Aorta (tissue), 5 donors: ENCODE measurements around the gene NOCT. TPM values are rescaled to one million over a fixed set of nuclear protein-coding genes. Genes with fewer than 3 reads are reported as not detected.
"Not testable (repeated sequence)": the region's sequence is repeated elsewhere in the genome, so short reads cannot be mapped to it uniquely, and the experiment has no call there.

Source experiments
- ATAC-seq: fragments of 200-7000 bp; cut with Tn5 transposase; one replicate; pipeline ENCODE4 v1.9.1; 2022; ENCODE audit warnings: moderate library complexity; ENCODE audit not compliant: low FRiP score
- DNase-seq, 2 donors: peaks; one replicate each; pipeline ENCODE4 v3.0.0-alpha.2; 2020
- H3K27ac ChIP-seq, 2 donors: one replicate each; pipeline ENCODE4 v1.5.1; 2013; ENCODE audit warnings: low read length in 2 of 2, mild to moderate bottlenecking in 2 of 2, moderate library complexity in 2 of 2, control low read depth in 1 of 2, inconsistent platforms in 1 of 2, low read depth in 1 of 2
- H3K27me3 ChIP-seq, 2 donors: one replicate each; pipeline ENCODE4 v1.6.1; 2013; ENCODE audit warnings: control low read depth in 1 of 2, low read length in 1 of 2, mild to moderate bottlenecking in 1 of 2, moderate library complexity in 1 of 2; ENCODE audit not compliant: insufficient read depth in 2 of 2, control insufficient read depth in 1 of 2
- H3K36me3 ChIP-seq, 2 donors: one replicate each; pipeline ENCODE4 v1.6.1; 2013; ENCODE audit warnings: control low read depth in 1 of 2, low read length in 1 of 2, mild to moderate bottlenecking in 1 of 2; ENCODE audit not compliant: insufficient read depth in 2 of 2, control insufficient read depth in 1 of 2
- H3K4me1 ChIP-seq, 2 donors: one replicate each; pipeline ENCODE4 v1.6.1; 2013; ENCODE audit warnings: low read length in 2 of 2, control low read depth in 1 of 2, mild to moderate bottlenecking in 1 of 2, moderate library complexity in 1 of 2; ENCODE audit not compliant: insufficient read depth in 2 of 2, control insufficient read depth in 1 of 2
- H3K4me3 ChIP-seq, 2 donors: one replicate each; pipeline ENCODE4 v1.5.1; 2013; ENCODE audit warnings: low read length in 2 of 2, control low read depth in 1 of 2, mild to moderate bottlenecking in 1 of 2
- H3K9me3 ChIP-seq: one replicate; pipeline ENCODE4 v1.6.1; 2013; ENCODE audit warnings: mild to moderate bottlenecking, low read length; ENCODE audit not compliant: control insufficient read depth
- WGBS, 2 donors: extraction: QIAGEN DNeasy Blood & Tissue Kit; methylation state at CpG; one replicate each; pipeline ENCODE4 v1.1.7; 2013; 5-methylcytosine and 5-hydroxymethylcytosine counted together
- intact Hi-C, 2 donors: fragments of 100-400 bp; cut with DNase I; formaldehyde crosslinking; loops; one replicate each; pipeline versions ENCODE4 v1.14.2 to v1.15.0; 2022
- polyA plus RNA-seq, 2 donors: library from polyadenylated mRNA; stranded (reverse); fragments of 200-250 nt; gene quantifications; one replicate each; pipeline ENCODE4 v1.2.3, GENCODE V29; 2013
- total RNA-seq, 2 donors: library from RNA; stranded (reverse); fragmentation: NEBNext Ultra II Directional; extraction: Animal tissue kit (Norgen Biotek cat#: 25700); gene quantifications; one replicate each; pipeline ENCODE4 v1.2.1, GENCODE V29; 2021
- donor health status: healthy with polysubstance abuse.
- donor health status: Bipolar disorder and iron deficiency.
- donor health status: DM: no; HTN: no; CAD: no.
- donor health status: DM: no; HTN: no; CAD: no.
- donor health status: DM: yes; HTN: yes; CAD: no.

Gene NOCT
- total and polyA plus RNA-seq, 4 donors = 0.20 to 6.9 (median 3.6) TPM

DNA sequence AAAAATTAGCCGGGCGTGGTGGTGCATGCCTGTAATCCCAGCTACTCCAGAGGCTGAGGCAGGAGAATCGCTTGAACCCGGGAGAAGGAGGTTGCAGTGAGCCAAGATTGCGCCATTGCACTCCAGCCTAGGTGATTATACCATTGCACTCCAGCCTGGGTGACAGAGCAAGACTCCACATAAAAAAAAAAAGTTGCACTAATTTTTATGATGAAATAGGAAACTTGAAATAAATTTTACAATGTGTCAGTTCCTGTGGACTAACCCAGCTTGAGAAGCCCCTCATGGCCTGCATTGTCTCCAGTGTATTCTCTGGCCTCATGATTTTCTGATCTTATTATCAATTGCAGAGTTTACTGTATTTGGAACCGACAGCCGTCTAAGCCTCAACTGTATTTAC lies 14.2 kb upstream of the NOCT start:
- DNase-seq, H3K4me1 ChIP-seq, intact Hi-C loops, H3K27me3 ChIP-seq, H3K9me3 ChIP-seq, ATAC-seq, H3K27ac ChIP-seq, H3K4me3 ChIP-seq, H3K36me3 ChIP-seq: not testable (repeated sequence)
- 91 to 96% methylated on average over 7 of the region's 7 CpGs for WGBS, 2 donors

DNA sequence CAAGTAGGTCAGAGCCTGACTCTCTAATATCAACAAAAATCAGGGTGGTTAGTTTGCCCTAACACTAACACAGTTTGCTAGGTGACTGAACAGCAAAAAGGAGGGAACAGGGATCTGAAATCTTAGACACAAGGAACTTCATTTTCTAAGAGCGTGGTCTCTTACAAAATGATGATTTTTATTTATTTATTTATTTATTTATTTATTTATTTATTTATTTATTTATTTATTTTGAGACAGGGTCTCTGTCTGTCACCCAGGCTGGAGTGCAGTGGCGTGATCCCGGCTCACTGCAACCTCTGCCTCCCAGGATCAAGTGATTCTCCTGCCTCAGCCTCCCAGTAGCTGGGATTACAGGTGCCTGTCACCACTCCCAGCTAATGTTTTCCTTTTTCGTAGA lies 11.9 kb upstream of the NOCT start:
- intact Hi-C loops = not testable (repeated sequence)
- WGBS, 2 donors = 88 to 97% methylated on average over 4 of the region's 4 CpGs

DNA sequence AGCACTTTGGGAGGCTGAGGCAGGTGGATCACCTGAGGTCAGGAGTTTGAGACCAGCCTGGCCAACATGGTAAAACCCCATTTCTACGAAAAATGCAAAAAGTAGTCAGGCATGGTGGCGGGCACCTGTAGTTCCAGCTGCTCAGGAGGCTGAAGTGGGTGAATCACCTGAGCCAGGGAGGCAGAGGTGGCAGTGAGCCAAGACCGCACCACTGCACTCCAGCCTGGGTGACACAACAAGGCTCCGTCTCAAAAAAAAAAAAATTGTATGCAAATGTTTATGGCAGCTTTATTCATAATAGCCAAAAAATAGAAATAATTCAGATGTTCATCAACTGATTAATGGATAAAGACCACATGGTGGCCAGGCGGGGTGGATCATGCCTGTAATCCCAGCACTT lies 9.8 kb upstream of the NOCT start:
- intact Hi-C loops = no loop called here
- no peaks in the 10 kb centered on the region for H3K4me1 ChIP-seq
- H3K36me3 ChIP-seq = no peaks in the 10 kb centered on the region
- DNase-seq (no peak), ATAC-seq (no peak)
- H3K27ac ChIP-seq = no peak overlapping the region
- 89 to 92% methylated on average over 5 of the region's 5 CpGs for WGBS, 2 donors
- no peak overlapping the region for H3K4me3 ChIP-seq
- no peaks in the 10 kb centered on the region for H3K27me3 ChIP-seq
- no peaks in the 10 kb centered on the region for H3K9me3 ChIP-seq

More for the DNA sequence above, 11.9 kb upstream of the NOCT start:
- not testable (repeated sequence) for H3K4me1 ChIP-seq, H3K36me3 ChIP-seq, H3K27ac ChIP-seq, H3K27me3 ChIP-seq, H3K9me3 ChIP-seq, H3K4me3 ChIP-seq, ATAC-seq, DNase-seq

- Histone ChIP-seq H3K36me3 (no peaks in the 10 kb centered on the region), H3K27me3 (no peaks in the 10 kb centered on the region), H3K27ac (no peak overlapping the region), H3K4me1 (no peaks in the 10 kb centered on the region), H3K9me3 (no peaks in the 10 kb centered on the region), H3K4me3 (no peak overlapping the region)
- intact Hi-C loops = no loop called here
- no peak for DNase-seq
- ATAC-seq = no peak
- WGBS, 2 donors = 96 to 97% methylated on average over 2 of the region's 2 CpGs
Measured at GRCh38 chr4:139007640-139008039, 7.9 kb upstream of the NOCT start.

GRCh38 chr4:139008278-139008677 lies 7.3 kb upstream of the NOCT start:
- H3K4me1 ChIP-seq, DNase-seq, H3K4me3 ChIP-seq, ATAC-seq, H3K9me3 ChIP-seq, H3K27me3 ChIP-seq, intact Hi-C loops, H3K27ac ChIP-seq, H3K36me3 ChIP-seq: not testable (repeated sequence)
- WGBS, 2 donors = 96 to 98% methylated on average over 7 of the region's 7 CpGs

- DNase-seq (no peak), ATAC-seq (no peak)
- Histone ChIP-seq H3K36me3 (no peaks in the 10 kb centered on the region), H3K27ac (no peak overlapping the region), H3K4me1 (no peaks in the 10 kb centered on the region), H3K4me3 (no peak overlapping the region), H3K9me3 (no peaks in the 10 kb centered on the region), H3K27me3 (no peaks in the 10 kb centered on the region)
- WGBS, 2 donors = 43 to 52% methylated on average over 1 of the region's 1 CpG
- intact Hi-C loops = loop anchor here in 1 of 2 donors (10.0 kb wide), 1 partner anchor 55 kb away; no protein-coding TSS in a partner anchor
Measured at GRCh38 chr4:139009702-139010101, 5.9 kb upstream of the NOCT start.

- 88 to 89% methylated on average over 16 of the region's 16 CpGs for WGBS, 2 donors
- no peaks in the 10 kb centered on the region for H3K36me3 ChIP-seq
- intact Hi-C loops = loop anchor here in 1 of 2 donors (10.0 kb wide), 1 partner anchor 57 kb away; no protein-coding TSS in a partner anchor
- H3K9me3 ChIP-seq = no peaks in the 10 kb centered on the region
- H3K4me1 ChIP-seq = no peaks in the 10 kb centered on the region
- no peak overlapping the region for H3K27ac ChIP-seq
- DNase-seq (no peak), ATAC-seq (no peak)
- no peaks in the 10 kb centered on the region for H3K27me3 ChIP-seq
- no peak overlapping the region for H3K4me3 ChIP-seq
Measured at GRCh38 chr4:139011225-139011950, 4.2 kb upstream of the NOCT start.

DNA sequence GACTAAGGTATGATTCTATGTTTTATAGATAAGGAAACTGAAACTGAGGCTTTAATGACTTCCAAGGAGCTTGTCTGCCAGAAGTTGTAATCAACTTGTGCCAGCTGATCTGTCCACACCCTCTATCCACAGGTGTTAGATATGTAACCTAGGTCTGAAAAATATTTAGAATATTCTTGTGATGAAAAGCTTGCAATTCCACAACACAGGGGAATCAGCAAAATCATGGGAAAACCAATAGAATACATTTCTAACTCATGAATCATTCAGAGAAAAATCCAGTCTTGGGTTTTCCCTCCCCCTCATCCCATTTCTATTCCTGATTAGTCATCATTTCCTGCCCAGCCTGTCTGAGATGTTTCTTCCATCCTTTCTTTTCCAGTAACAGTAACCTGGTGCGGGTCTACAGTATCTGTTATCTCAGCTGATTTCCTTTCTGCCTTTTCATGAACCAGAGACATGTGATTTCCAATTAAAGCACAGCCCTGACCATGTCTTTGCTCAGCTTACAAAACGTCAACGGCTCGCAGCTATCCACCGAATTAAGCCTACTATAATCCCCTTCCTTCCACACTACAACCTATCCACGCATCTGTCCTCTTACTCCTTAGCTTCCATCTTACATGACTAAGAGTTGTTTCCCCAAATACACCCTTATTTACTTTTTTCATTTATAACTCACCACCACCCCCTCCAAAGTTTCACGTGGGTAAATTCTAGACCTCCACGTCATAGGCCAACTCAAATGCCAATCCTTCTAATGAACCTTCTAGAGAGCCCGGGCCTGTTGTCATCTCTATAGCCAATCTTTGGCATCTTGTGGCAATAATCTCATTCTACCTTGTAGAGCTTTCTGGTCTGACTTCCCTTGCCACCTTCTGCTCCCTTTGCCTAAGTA lies 961 bp upstream of the NOCT start:
- Histone ChIP-seq H3K9me3 (no peaks in the 10 kb centered on the region), H3K4me3 (peak overlapping the region in 1 of 2 donors; percentile 58), H3K27me3 (no peaks in the 10 kb centered on the region), H3K4me1 (no peaks in the 10 kb centered on the region), H3K36me3 (no peaks in the 10 kb centered on the region), H3K27ac (peak overlapping the region; percentile 29 to 92)
- no peak for DNase-seq
- intact Hi-C loops = loop anchor here in 1 of 2 donors (10.0 kb wide), 1 partner anchor 60 kb away; no protein-coding TSS in a partner anchor
- peak; percentile 81 for ATAC-seq
- 3 to 6% methylated on average over 9 of the region's 9 CpGs for WGBS, 2 donors
